HL-60 (cell line): ENCODE results near the gene RASGEF1B.
"Not testable (repeated sequence)": the region's sequence is repeated elsewhere in the genome, so short reads cannot be mapped to it uniquely, and the experiment has no call there.

Experiments used
- GABPA ChIP-seq: IDR thresholded peaks from 2 replicates; pipeline ENCODE4 v1.6.1; 2012; ENCODE audit warnings: low read depth
- POLR2AphosphoS5 ChIP-seq: IDR thresholded peaks from 2 replicates; pipeline ENCODE4 v1.6.1; 2012; ENCODE audit warnings: low read depth
- SPI1 ChIP-seq: IDR thresholded peaks from 2 replicates; pipeline ENCODE4 v1.6.1; 2012; ENCODE audit warnings: low read depth, mild to moderate bottlenecking, borderline replicate concordance
- TF ChIP-seq, protein P1 (sequence below): IDR thresholded peaks from 2 replicates; pipeline ENCODE4 v1.6.1; 2012; ENCODE audit warnings: low read depth; ENCODE audit not compliant: insufficient replicate concordance
- TF ChIP-seq, protein P2 (sequence below): IDR thresholded peaks from one replicate; pipeline ENCODE4 v1.5.1; 2011; ENCODE audit warnings: low read length, control low read depth, inconsistent platforms; ENCODE audit not compliant: insufficient read depth

DNA sequence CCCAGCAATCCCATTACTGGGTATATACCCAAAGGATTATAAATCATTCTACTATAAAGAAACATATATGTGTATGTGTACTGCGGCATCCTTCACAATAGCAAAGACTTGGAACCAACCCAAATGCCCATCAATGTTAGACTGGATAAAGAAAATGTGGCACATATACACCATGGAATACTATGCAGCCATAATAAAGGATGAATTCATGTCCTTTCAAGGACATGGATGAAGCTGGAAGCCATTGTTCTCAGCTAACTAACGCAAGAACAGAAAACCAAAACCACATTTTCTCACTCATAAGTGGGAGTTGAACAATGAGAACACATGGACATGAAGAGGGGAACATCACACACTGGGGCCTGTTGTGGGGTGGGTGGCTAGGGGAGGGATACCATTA lies 7.9 kb upstream of the RASGEF1B start:
- TF ChIP-seq, protein P1, sequence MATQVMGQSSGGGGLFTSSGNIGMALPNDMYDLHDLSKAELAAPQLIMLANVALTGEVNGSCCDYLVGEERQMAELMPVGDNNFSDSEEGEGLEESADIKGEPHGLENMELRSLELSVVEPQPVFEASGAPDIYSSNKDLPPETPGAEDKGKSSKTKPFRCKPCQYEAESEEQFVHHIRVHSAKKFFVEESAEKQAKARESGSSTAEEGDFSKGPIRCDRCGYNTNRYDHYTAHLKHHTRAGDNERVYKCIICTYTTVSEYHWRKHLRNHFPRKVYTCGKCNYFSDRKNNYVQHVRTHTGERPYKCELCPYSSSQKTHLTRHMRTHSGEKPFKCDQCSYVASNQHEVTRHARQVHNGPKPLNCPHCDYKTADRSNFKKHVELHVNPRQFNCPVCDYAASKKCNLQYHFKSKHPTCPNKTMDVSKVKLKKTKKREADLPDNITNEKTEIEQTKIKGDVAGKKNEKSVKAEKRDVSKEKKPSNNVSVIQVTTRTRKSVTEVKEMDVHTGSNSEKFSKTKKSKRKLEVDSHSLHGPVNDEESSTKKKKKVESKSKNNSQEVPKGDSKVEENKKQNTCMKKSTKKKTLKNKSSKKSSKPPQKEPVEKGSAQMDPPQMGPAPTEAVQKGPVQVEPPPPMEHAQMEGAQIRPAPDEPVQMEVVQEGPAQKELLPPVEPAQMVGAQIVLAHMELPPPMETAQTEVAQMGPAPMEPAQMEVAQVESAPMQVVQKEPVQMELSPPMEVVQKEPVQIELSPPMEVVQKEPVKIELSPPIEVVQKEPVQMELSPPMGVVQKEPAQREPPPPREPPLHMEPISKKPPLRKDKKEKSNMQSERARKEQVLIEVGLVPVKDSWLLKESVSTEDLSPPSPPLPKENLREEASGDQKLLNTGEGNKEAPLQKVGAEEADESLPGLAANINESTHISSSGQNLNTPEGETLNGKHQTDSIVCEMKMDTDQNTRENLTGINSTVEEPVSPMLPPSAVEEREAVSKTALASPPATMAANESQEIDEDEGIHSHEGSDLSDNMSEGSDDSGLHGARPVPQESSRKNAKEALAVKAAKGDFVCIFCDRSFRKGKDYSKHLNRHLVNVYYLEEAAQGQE: not testable (repeated sequence)
- TF ChIP-seq, protein P2, sequence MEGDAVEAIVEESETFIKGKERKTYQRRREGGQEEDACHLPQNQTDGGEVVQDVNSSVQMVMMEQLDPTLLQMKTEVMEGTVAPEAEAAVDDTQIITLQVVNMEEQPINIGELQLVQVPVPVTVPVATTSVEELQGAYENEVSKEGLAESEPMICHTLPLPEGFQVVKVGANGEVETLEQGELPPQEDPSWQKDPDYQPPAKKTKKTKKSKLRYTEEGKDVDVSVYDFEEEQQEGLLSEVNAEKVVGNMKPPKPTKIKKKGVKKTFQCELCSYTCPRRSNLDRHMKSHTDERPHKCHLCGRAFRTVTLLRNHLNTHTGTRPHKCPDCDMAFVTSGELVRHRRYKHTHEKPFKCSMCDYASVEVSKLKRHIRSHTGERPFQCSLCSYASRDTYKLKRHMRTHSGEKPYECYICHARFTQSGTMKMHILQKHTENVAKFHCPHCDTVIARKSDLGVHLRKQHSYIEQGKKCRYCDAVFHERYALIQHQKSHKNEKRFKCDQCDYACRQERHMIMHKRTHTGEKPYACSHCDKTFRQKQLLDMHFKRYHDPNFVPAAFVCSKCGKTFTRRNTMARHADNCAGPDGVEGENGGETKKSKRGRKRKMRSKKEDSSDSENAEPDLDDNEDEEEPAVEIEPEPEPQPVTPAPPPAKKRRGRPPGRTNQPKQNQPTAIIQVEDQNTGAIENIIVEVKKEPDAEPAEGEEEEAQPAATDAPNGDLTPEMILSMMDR: not testable (repeated sequence)
- TF ChIP-seq POLR2AphosphoS5, SPI1, GABPA: not testable (repeated sequence)
